Dedifferentiated amniotic fluid mesenchymal stem cell (primary cell): Measurements from ENCODE around the gene RPRD1A.
"Not testable (repeated sequence)": the region's sequence is repeated elsewhere in the genome, so short reads cannot be mapped to it uniquely, and the experiment has no call there.

Source experiments
- DNase-seq: peaks from one replicate; pipeline ENCODE4 v3.0.0-alpha.2; 2016; ENCODE audit errors: extremely low spot score

The RPRD1A gene

DNA sequence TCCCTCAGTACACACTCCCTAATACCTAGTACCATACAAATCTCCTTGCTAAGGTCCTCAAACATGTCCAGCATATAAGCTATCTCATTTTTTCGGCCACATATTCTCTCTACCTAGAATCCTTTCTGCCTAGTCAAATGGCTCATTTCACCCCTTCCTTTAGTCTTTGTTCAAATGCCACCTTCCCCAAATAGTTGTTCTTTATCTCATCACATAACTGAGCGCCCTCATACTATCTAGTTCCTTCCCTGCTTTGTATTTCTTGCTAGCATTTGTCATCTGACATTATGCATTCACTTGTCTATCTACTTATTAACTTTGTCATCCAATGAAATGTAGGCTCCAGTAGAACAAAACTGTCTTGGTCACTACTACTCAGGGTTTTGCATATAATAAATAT is 35.5 kb downstream of the RPRD1A start:
- no peak for DNase-seq

GRCh38 chr18:36031407-36031806 is 36.0 kb downstream of the RPRD1A start:
- DNase-seq, result no peak

DNA sequence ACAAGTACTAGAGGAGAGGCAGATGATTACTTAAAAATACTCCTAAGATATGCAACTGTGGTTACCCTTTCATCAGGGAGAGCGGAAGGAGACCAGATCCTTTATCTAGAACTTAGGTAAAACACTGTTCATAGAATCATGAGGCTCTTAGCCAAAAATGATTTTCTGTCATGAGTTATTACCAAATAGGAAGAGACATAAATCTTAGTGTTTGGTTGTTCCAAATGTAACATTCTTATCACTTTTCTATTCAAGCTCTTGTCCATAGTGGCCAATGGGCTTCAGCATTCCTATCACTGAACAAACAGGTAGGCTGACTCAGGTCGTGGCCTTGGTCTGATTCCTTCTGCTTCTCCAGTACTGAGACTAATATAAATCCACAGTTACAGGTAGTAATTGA is 38.5 kb downstream of the RPRD1A start:
- DNase-seq, result no peak

DNA sequence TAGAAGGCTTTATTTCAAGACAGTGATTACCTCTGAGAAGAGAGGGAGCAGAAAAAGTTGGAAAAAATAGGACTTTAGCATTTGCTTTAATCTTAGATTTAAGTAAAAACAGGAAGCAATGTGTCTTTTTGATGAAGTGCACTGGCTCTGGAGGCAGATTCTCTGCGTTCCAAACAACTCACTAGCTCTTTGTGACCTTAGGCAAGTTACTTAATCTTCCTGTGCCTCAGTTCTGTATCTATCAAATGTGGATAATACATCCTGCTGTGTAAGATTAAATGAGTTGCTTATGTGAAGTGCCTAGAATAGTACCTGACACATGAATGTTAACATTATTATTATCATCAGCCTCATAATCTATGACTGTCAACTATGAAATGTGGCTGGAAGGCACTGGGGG is 42.3 kb downstream of the RPRD1A start:
- no peak for DNase-seq

DNA sequence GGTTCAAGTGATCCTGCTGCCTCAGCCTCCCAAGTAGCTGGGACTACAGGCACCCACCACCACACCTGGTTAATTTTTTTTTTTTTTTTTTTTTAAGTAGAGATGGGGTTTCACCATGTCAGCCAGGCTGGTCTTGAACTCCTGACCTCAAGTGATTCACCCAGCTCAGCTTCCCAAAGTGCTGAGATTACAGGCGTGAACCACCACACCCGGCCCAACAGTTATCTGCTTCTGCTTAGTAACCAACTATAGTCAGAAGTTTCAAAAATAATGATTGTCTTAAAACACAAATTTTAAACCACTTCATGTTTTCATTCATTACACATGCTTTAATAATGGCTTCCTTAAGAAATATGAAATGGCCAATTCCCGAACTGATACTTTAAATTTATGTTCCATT is 43.1 kb downstream of the RPRD1A start:
- DNase-seq, result not testable (repeated sequence)

- no peak for DNase-seq
These were observed 44.0 kb downstream of the RPRD1A start for GRCh38 chr18:36023336-36023735.

DNA sequence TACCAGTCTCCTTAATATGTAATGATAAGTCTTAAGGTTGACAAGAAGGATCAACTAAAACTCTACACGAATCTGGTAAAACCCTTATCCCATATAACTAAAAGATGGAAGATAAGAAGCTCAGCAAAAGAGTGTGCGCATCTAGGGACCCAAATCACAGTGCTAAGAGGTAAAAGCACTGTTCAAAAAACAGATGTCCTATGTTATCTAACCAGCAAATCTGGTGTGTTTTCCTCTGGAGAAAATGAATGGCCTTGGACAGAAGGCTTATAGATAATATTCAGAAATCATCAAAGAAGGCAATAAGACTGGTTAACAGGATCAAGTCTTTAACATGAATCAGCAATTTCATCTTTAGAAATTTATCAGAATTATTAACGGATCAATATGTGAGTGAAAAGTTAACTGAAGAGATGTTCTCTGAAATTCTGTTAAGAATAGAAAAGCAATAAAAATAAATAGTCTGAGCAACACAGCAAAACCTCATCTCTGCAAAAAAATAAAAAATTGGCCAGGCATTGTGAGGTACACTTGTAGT is 47.1 kb downstream of the RPRD1A start:
- DNase-seq, result no peak

- DNase-seq, result no peak
These were observed 50.1 kb downstream of the RPRD1A start for GRCh38 chr18:36017232-36017631.

- no peak for DNase-seq
These were observed 51.7 kb downstream of the RPRD1A start for GRCh38 chr18:36015629-36016028.

DNA sequence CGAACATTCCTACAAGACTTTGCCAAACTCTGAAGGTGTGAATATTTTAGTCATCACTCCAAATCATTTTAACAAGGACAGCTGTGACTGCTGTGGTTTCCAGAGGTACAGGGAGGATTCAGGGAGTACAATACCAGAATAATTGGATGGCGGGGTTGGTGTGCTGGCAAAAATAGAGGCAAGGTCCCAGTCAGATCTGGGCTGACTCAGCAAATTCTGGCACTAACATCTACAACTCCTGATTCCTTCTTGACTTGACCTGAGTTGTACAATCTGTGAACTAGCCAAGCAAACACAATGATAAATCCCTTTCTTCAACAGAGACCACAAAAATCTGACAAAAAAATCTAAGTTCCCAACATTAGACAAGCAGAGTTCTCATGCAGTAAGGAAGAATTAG is 54.5 kb downstream of the RPRD1A start:
- no peak for DNase-seq

DNA sequence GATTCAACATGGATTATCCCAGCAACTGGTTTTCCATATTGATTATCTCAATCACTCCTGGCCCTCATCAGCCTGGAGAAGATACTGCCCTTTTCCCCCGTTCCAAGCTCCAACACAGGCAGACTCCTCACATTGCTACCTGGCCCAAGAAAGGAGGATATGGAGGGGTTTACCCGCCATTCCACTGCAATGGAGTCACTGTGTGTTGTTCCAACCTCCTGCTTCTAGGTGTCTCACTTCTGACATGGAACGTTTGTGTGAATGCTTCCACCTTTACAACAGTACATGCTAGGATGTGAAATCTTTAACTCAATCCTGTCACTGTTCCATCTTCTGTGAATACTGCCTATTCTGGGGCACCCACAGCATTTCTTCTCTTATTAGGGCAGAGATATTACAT is 58.1 kb downstream of the RPRD1A start:
- DNase-seq, result no peak

GRCh38 chr18:36006997-36007396 is 60.4 kb downstream of the RPRD1A start:
- no peak for DNase-seq

- no peak for DNase-seq
These were observed 67.4 kb downstream of the RPRD1A start for GRCh38 chr18:35999925-36000324.

DNA sequence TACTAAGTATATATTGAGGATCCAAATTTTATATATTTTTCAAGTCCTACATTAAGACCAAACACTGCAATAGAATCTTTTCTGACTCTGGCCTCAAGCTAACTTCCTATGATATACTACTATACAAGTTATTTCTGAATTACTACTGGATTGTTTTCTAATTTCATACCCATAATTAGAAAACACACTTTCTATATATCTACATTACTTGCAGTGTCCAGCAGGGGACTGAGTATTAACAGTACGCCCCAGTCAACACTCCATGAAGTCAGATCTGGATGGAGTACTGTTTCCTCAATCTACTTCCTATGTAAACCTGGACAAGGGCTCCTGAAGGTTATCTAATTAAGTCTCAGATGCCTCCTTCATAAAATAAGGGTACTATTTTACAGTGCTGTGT is 68.4 kb downstream of the RPRD1A start:
- no peak for DNase-seq

DNA sequence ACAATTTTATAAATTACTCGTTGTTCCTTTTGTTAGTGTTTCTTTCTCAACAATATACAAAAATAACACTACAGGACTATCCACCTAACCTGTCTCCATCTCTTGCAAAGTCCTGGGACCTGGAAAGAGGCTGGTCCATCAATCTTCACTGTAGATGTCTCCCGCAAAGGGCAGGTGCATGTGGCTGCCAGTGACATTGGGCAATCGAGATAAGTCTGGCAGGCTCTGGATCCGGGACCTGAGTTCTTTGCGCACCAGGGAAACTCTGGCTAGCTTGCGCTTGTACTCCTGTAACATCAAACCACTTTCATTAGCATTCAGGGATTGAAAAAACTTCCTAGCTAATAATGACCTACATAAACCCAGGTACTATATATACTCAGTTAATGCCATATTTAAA is 74.3 kb downstream of the RPRD1A start:
- no peak for DNase-seq

- DNase-seq, result no peak
These were observed 75.7 kb downstream of the RPRD1A start for GRCh38 chr18:35991696-35992095.

DNA sequence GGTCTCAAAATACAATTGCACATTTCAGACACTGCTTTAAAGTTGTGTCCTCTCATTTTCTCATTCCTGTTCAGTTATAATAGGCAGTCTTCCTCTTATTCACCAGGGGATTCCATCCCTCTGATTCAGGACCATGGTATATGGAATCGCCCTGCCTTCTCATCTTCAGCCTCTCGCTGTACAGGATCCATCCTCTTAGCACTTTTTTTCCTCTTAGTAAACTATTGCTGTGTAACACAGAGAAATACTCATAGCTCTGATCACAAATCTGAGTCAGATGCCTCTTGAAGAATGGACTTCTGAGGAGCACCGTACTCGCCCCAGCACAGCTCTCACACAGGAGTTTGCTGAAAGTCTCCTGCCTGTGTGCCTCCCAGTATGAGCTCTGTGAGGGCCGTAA is 83.5 kb downstream of the RPRD1A start:
- DNase-seq, result peak; percentile 34

GRCh38 chr18:35983147-35983546 is 84.2 kb downstream of the RPRD1A start:
- no peak for DNase-seq

GRCh38 chr18:35982409-35983114 is 84.8 kb downstream of the RPRD1A start:
- peak; percentile 19 for DNase-seq

DNA sequence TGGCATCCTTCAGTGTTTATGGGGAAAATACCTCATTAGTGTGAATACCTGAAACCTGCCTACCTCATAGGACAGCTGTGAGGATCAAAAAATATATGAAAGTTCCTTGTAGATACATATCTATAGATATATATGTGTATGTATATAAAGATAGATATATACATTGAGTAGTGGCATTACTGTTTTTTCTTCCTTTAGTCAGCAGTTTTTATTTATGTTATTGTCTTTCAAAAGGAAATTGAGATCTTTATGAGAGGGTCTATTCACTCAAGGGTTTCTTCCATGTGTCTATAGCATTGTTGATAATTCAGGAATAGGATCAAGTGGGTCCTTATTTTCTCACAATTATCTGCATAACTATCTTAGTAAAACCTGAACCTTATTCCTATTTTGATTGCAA is 88.2 kb downstream of the RPRD1A start:
- no peak for DNase-seq

DNA sequence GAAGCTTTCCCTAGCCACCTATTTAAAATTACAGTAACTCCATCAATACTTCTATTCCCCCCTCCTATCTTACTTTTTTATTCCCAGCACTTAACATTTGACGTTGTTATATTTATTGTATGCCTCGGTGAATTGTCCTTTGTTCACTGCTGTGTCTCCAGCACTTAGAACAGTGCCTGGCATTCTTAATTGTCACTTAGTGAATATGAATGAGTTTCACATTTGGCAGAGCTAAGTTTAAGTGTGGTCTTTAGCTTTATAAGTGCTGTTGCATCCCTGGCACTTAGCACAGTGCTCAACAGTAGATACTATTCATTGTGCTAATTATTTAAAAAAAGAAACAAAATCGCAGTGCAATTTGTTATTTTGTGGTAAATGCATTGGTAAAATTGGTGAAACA is 93.2 kb downstream of the RPRD1A start:
- no peak for DNase-seq

- no peak for DNase-seq
These were observed 93.7 kb downstream of the RPRD1A start for GRCh38 chr18:35973650-35974049.

- peak; percentile 92 for DNase-seq
These were observed 95.0 kb downstream of the RPRD1A start, which contains the start of gene RMP24 for GRCh38 chr18:35972197-35973000. TSS of gene RMP24 (plus strand) at chr18:35972679.
